Neural crest cell (in vitro differentiated cells): ENCODE results near the gene EP400. TPM values are rescaled to one million over a fixed set of nuclear protein-coding genes. Genes with fewer than 3 reads are reported as not detected.

Experiments
- DNase-seq: peaks from one replicate; pipeline ENCODE4 v3.0.0; 2021; ENCODE audit warnings: low read depth, mixed read lengths, low spot score
- H3K27ac Mint-ChIP-seq: one replicate; pipeline ENCODE4 v1.8.0; 2021; ENCODE audit warnings: mild to moderate bottlenecking, mixed read lengths; ENCODE audit not compliant: unreplicated experiment
- H3K27me3 Mint-ChIP-seq: 2 replicates; pipeline ENCODE4 v1.8.0; 2021; ENCODE audit warnings: low read depth, mild to moderate bottlenecking, mixed read lengths
- H3K36me3 Mint-ChIP-seq: 2 replicates; pipeline ENCODE4 v1.8.0; 2021; ENCODE audit warnings: low read depth, mild to moderate bottlenecking, mixed read lengths
- H3K4me1 Mint-ChIP-seq: 2 replicates; pipeline ENCODE4 v1.8.0; 2021; ENCODE audit warnings: mixed read lengths
- H3K4me3 Mint-ChIP-seq: one replicate; pipeline ENCODE4 v1.8.0; 2021; ENCODE audit warnings: mild to moderate bottlenecking, mixed read lengths
- H3K9me3 Mint-ChIP-seq: 2 replicates; pipeline ENCODE4 v1.8.0; 2021; ENCODE audit warnings: mixed read lengths
- CTCF ChIP-seq: fragments of 200-600 bp; sonication (generic); conservative IDR thresholded peaks from 2 replicates; pipeline ENCODE4 v1.5.0; 2021; ENCODE audit warnings: antibody characterized with exemption, mild to moderate bottlenecking
- total RNA-seq: library from RNA; stranded (reverse); gene quantifications from 2 replicates; pipeline ENCODE4 v1.2.1, GENCODE V29; 2021

Gene EP400
- total RNA-seq, 1 donor from 2014 or later = 73.4 TPM

DNA sequence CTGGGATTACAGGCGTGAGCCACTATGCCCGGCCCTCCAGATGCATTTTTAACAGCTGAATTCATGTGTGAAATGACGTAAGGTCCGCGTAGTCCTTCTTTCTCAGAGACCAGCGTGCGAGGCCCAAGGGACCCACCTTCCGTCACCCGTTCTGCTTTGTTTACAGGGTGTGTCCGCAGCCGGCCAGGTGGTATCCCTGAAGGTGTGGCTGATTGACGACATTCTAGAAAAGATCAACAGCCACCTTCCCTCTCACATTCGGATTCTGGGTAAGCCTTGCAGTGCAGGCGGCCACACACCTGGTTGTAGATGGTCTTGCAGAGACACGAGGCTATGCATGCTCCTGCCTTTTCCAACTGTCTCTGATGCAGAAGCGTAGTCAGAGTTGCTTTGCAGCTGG lies 10.7 kb upstream of the EP400 start:
- Mint-ChIP-seq H3K9me3 (no peaks in the 10 kb centered on the region), H3K4me1 (no peaks in the 10 kb centered on the region), H3K36me3 (peaks cover 14% of the 10 kb centered on the region), H3K27me3 (no peaks in the 10 kb centered on the region), H3K27ac (no peak overlapping the region), H3K4me3 (no peak overlapping the region)
- DNase-seq = no peak
- no peak for TF ChIP-seq CTCF

GRCh38 chr12:131940141-131940547 lies 9.6 kb upstream of the EP400 start:
- H3K4me1 Mint-ChIP-seq = no peaks in the 10 kb centered on the region
- H3K27ac Mint-ChIP-seq = no peak overlapping the region
- H3K4me3 Mint-ChIP-seq = no peak overlapping the region
- no peak for DNase-seq
- no peaks in the 10 kb centered on the region for H3K27me3 Mint-ChIP-seq
- no peaks in the 10 kb centered on the region for H3K9me3 Mint-ChIP-seq
- peaks cover 16% of the 10 kb centered on the region for H3K36me3 Mint-ChIP-seq
- no peak for TF ChIP-seq CTCF

DNA sequence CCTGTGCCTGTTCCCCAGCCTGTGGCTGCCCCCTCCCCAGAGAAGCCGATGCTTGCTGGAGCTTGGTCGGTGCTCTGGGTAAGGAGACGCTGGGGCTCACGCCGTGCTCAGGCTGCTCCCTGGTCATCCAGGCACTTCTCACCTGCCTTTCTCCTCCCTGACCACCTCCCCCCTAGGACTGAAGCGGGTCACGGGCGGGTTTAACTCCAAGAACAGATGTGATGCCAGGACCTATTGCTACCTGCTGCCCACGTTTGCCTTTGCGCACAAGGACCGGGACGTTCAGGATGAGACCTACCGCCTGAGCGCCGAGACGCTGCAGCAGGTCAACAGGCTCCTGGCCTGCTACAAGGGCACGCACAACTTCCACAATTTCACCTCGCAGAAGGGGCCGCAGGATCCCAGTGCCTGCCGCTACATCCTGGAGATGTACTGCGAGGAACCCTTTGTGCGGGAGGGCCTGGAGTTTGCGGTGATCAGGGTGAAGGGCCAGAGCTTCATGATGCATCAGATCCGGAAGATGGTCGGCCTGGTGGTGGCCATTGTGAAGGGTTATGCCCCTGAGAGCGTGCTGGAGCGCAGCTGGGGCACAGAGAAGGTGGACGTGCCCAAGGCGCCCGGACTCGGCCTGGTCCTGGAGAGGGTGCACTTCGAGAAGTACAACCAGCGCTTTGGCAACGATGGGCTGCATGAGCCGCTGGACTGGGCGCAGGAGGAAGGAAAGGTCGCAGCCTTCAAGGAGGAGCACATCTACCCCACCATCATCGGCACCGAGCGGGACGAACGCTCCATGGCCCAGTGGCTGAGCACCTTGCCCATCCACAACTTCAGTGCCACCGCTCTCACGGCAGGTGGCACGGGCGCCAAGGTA lies 8.4 kb upstream of the EP400 start:
- peak overlapping the region; percentile 27 for H3K27ac Mint-ChIP-seq
- DNase-seq = no peak
- H3K4me3 Mint-ChIP-seq = no peak overlapping the region
- H3K9me3 Mint-ChIP-seq = no peaks in the 10 kb centered on the region
- no peaks in the 10 kb centered on the region for H3K27me3 Mint-ChIP-seq
- no peak for TF ChIP-seq CTCF
- no peaks in the 10 kb centered on the region for H3K4me1 Mint-ChIP-seq
- H3K36me3 Mint-ChIP-seq = peaks cover 16% of the 10 kb centered on the region

- Mint-ChIP-seq H3K27me3 (no peaks in the 10 kb centered on the region), H3K4me3 (no peak overlapping the region), H3K9me3 (no peaks in the 10 kb centered on the region), H3K36me3 (peaks cover 16% of the 10 kb centered on the region), H3K27ac (no peak overlapping the region), H3K4me1 (no peaks in the 10 kb centered on the region)
- TF ChIP-seq CTCF = no peak
- DNase-seq = no peak
Measured at GRCh38 chr12:131941987-131942341, 7.8 kb upstream of the EP400 start.

- DNase-seq = no peak
- H3K27ac Mint-ChIP-seq = no peak overlapping the region
- no peak overlapping the region for H3K4me3 Mint-ChIP-seq
- peaks cover 2% of the 10 kb centered on the region for H3K4me1 Mint-ChIP-seq
- H3K9me3 Mint-ChIP-seq = no peaks in the 10 kb centered on the region
- no peak for TF ChIP-seq CTCF
- no peaks in the 10 kb centered on the region for H3K27me3 Mint-ChIP-seq
- peaks cover 15% of the 10 kb centered on the region for H3K36me3 Mint-ChIP-seq
Measured at GRCh38 chr12:131942671-131943070, 7.1 kb upstream of the EP400 start.
